ACHN (cell line): ENCODE data around the gene KLK7.
"Not testable (repeated sequence)": the region's sequence is repeated elsewhere in the genome, so short reads cannot be mapped to it uniquely, and the experiment has no call there.

ENCODE experiments used
- DNase-seq: peaks from one replicate; pipeline ENCODE4 v3.0.0-alpha.2; 2015
- in situ Hi-C: cut with HindIII; loops from 2 replicates; pipeline ENCODE4 v1.10.0; 2017; ENCODE audit warnings: low sequenced_read_pairs, low pct_ligation_motif_present, low pct_unique_long_range_greater_than_20kb

KLK7 gene

GRCh38 chr19:50982186-50982585 is 1.5 kb downstream of the KLK7 start:
- in situ Hi-C loops = no loop called here
- no peak for DNase-seq

GRCh38 chr19:50981587-50982146 is 2.0 kb downstream of the KLK7 start:
- DNase-seq = no peak
- in situ Hi-C loops = no loop called here

GRCh38 chr19:50980208-50980607 is 3.5 kb downstream of the KLK7 start:
- in situ Hi-C loops = no loop called here
- no peak for DNase-seq

GRCh38 chr19:50979758-50980157 is 4.0 kb downstream of the KLK7 start:
- in situ Hi-C loops = no loop called here
- DNase-seq = no peak

GRCh38 chr19:50978772-50979390 is 4.8 kb downstream of the KLK7 start:
- DNase-seq = no peak
- in situ Hi-C loops = no loop called here

DNA sequence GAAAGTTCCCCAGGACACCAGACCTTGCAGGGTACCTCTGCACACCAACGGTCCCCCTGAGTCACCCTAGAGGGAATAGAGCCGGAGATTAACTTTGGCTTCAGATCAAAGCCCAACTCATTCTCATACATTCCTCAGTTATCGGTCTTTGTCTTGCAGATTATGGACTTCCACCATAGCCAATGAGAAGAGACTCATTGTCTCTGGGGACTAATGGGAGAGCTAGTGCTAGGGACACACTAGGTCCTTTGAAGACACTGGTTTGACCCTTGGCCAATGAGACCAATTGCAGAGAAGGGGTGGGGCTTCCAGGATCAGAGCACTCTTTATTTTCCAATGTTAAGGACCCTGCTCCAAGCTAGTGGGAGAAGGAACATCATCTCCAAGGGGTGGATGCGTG is 6.1 kb downstream of the KLK7 start:
- in situ Hi-C loops = no loop called here
- no peak for DNase-seq

DNA sequence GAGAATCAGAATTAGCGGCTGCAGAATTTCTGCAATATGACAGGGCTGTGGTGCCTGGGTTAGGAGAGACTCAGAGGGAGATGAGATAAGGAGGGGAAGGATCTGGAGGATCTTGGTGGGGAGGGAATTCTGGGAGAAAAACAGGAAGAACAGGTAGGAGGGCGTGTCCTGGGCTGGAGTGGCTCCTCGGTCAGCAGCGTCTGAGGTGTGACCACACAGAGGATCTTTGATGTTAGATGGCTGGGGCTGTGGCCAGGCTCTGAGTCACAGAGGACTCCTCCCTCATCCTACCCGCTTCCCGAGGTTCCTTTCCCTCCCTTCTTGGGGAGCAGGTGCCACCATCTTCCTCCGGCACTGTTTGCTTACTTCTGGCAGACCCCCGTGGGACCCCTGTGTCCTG is 8.0 kb downstream of the KLK7 start:
- in situ Hi-C loops = no loop called here
- no peak for DNase-seq

GRCh38 chr19:50974702-50975556 is 8.8 kb downstream of the KLK7 start:
- in situ Hi-C loops = no loop called here
- no peak for DNase-seq

DNA sequence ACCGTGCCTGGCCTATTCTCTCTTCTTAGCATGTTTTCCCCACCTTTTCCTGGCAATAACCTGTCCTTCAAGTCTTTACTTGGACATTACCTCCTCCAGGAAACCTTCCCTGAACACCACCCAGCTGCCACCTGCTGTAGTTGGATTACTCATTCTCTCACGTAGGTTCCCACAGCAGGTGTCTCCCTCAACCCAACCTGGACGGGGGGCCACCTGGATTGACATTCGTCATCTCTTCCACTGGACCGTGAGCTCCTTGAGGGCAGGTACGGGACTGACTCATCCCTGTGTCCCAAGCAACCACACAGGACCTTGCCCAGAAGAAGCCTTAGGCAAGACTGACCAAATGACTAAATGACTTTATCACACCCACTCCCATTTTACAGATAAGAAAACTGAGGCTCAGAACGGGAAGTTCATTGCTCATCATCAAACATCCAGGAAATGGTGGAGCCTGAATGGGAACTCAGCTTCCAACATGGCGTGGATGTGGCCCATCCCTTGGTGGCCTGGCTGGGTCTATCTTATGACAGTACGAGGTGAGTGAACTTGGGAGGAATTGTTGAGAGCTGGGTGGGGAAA is 10.8 kb downstream of the KLK7 start:
- DNase-seq = no peak
- in situ Hi-C loops = no loop called here

DNA sequence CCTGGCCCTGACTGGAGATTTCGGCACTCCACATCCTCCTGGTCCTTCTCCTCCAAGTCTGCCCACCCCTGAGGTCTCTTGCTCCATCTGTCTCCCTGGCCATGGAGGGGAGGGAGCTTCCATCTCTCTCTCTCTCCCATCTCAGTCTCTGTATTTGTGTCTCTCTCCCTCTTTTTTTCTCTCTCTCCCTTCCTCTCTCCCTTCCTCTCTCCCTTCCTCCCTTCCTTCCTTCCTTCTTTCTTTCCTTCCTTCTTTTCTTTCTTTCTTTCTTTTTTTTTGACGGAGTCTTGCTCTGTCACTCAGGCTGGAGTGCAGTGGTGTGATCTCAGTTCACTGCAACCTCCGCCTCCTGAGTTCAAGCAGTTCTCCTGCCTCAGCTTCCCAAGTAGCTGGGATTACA is 13.9 kb downstream of the KLK7 start:
- DNase-seq, in situ Hi-C loops: not testable (repeated sequence)

DNA sequence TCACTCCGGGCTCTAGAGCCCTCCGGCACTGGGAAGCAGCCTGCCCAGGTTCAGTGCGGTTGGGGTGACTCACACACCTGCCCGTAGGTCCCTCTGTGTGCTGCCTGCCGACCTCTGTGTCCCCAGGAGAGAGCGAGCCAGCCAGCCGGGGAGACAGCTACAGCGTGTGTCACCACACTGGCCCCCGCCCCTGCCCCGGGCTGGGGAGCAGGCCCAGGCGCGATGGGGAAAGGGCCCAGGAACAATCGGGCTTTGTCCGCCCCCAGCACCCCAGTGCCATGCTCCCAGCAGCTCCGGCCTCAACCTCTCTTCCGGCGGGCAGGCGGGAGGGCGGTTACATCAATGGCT is 14.3 kb downstream of the KLK7 start, which contains the start of gene KLK6:
Gene KLK6 (minus strand): TSS at position 179 of the 348 bp plus-strand sequence. CDS start 1,487 bp downstream, outside the sequence.
- DNase-seq = no peak
- in situ Hi-C loops = no loop called here

- in situ Hi-C loops = no loop called here
- DNase-seq = no peak
Observed at GRCh38 chr19:50968716-50969412, 14.9 kb downstream of the KLK7 start.

DNA sequence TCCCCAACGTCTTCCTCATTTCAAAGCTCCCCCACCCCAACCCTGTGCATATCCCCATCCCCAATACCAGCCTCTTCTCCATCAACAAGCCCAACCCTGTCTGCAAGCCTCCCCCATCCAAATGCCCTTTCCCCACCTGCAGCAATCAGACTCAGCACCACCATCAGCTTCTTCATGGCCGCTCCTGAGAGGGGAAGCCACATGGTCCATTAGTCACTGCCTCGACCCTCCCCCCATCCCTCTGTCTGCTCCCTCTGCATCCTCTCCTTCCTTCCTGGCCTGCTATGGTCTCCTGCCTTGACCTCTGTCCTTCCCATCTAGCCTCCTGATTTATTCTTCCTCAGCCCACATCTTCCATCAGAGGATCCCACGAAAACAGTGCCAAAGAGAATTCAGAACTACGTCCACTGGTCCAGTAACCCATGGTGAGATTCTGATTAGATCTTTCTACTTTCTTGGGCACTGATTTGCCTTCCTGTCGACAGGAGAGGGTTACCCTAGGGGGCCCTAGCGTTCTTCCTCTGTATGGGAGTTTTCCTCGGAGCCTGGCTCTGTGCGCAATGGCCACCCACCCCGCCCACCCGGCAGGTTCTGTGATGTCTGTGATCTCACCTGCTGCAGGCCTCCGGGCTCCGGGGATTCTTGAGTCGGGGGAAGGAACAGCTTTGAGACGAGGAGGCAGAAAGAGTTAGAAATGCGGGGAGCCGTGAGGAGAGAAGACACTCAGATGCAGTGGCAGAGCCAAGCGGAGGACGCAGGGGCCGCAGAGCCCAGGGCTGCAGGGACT is 15.6 kb downstream of the KLK7 start:
- in situ Hi-C loops = no loop called here

GRCh38 chr19:50964266-50964665 is 19.5 kb downstream of the KLK7 start:
- in situ Hi-C loops = no loop called here
- no peak for DNase-seq

More for the DNA sequence above, 15.6 kb downstream of the KLK7 start:
- no peak for DNase-seq

DNA sequence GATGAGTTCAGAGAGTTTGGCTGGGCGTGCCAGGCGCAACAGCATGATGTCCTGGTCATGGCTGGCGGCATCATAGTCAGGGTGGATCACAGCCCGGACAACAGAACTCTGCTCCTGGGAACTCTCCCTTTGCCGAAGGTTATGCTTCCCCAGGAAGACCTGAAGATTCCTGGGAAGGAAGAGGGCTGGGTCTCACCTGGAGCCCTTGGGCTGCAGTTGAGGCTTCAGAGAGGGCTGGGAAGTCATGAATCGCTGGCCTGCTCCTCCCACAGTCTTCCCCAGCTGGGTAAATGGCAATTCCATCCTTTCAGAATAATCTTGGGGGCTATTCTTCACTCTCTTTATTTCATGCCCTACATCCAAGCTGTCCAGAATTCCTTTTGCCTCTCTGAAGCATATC is 20.3 kb downstream of the KLK7 start:
- DNase-seq = no peak
- in situ Hi-C loops = no loop called here

DNA sequence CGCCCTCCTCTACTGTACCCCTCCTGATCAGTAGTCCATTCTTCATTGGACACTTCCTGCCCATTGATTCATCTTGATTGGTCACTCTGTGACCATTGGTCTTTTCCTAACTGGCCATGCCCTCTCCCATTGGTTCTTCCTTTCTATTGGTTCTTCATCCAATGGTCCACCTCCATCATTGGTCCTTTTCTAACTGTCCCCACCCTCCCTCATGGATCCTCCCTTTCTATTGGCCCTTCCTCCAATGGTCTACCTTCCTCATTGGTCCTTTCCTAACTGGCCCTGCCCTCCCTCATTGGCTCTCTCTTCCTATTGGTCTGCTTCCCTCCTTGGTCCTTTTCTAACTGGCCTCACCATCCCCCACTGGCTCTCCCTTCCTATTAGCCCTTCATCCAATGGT is 21.5 kb downstream of the KLK7 start:
- no peak for DNase-seq
- in situ Hi-C loops = no loop called here

GRCh38 chr19:50959731-50960500 is 23.8 kb downstream of the KLK7 start:
- no peak for DNase-seq
- in situ Hi-C loops = no loop called here

DNA sequence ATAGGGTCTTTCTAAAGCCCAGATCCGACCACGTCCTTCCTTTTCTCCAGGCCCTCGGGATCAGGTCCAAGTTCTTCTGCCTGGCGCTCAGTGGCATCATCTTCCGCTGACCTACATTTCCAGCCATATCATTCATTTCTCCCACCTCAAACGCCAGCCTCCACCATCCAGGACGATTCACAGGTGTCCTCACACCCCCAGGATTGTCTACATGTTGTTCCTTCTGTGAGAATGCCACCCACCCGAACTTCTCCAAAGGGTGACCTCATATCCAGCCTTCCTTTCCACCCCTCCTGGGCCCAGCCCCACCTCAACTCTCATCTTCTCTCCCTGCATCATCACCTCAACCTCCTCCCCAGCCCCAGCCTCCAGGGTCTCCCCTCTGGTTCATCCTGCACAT is 26.1 kb downstream of the KLK7 start:
- DNase-seq = no peak
- in situ Hi-C loops = no loop called here
